PFSK-1 (cell line): ENCODE measurements around the gene MLXIPL.

Experiments
- FOXP2 ChIP-seq: optimal IDR thresholded peaks from 2 replicates; pipeline ENCODE3; 2011; ENCODE audit warnings: borderline replicate concordance, control low read depth, inconsistent platforms; ENCODE audit not compliant: insufficient read depth; ENCODE audit errors: extremely low read length, extremely low read depth
- POLR2AphosphoS5 ChIP-seq: IDR thresholded peaks from 2 replicates; pipeline ENCODE4 v1.6.1; 2012; ENCODE audit warnings: low read depth, mild to moderate bottlenecking, control low read depth, low read length, moderate library complexity
- SIN3A ChIP-seq: IDR thresholded peaks from 2 replicates; pipeline ENCODE4 v1.6.1; 2012; ENCODE audit warnings: mild to moderate bottlenecking, low read length, moderate library complexity, borderline replicate concordance; ENCODE audit not compliant: insufficient read depth
- TAF1 ChIP-seq: IDR thresholded peaks from 2 replicates; pipeline ENCODE4 v1.6.1; 2012; ENCODE audit warnings: low read length, control low read depth, borderline replicate concordance; ENCODE audit not compliant: insufficient read depth
- TF ChIP-seq, protein P1 (sequence below), 2 experiments: IDR thresholded peaks; 2 replicates each; pipeline versions ENCODE4 v1.6.1 to v1.8.0; 2011 to 2012; ENCODE audit warnings: low read depth in 2 of 2, low read length in 2 of 2, control low read depth in 1 of 2, inconsistent platforms in 1 of 2, mild to moderate bottlenecking in 1 of 2, moderate library complexity in 1 of 2; ENCODE audit not compliant: insufficient read depth in 1 of 2

MLXIPL gene

DNA sequence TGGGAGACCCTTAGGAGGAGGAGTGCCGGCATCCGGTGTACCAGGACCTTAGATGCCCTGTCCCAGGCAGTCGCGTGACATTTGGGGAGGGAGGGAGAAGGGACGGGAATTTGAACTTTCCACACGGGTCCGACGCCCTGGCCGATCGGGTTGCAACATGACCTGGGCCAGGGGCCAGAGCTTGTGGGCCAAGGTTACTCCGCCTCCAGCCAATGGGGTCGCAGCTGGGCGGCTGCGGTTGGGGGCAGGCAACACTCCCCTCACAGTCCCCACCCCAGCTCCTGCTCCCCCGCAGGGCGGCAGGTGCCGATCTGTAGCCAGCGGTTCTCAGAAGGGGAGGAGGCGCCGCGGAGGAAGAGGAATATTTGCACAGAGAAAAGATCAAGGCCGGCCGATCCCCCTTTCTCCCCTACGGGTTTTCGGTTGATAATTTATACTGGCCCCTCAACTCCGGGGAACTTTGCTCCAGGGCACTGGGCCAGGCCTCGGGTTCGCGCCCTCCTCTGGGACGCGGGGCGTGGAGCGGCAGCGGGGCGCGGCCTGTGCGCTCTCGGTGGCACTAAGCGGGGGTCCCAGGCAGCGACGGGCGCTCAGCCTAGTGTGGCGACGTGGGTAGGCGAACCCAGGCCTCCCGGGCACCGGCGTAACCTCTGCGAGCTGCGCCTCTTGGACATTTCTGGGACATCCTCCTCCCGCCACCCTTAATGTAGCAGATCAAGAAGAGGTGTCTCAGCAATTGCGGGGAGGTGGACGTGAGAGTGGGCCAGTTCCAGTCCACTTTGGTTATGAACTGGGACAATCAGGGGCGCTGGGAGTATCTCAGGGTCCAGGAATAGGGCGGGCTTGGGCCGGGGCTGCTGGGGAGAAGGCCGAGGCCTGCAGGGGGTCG, 1.2 kb downstream of the MLXIPL start:
- no peak for TF ChIP-seq FOXP2
- no peak for TF ChIP-seq SIN3A
- TF ChIP-seq, protein P1, sequence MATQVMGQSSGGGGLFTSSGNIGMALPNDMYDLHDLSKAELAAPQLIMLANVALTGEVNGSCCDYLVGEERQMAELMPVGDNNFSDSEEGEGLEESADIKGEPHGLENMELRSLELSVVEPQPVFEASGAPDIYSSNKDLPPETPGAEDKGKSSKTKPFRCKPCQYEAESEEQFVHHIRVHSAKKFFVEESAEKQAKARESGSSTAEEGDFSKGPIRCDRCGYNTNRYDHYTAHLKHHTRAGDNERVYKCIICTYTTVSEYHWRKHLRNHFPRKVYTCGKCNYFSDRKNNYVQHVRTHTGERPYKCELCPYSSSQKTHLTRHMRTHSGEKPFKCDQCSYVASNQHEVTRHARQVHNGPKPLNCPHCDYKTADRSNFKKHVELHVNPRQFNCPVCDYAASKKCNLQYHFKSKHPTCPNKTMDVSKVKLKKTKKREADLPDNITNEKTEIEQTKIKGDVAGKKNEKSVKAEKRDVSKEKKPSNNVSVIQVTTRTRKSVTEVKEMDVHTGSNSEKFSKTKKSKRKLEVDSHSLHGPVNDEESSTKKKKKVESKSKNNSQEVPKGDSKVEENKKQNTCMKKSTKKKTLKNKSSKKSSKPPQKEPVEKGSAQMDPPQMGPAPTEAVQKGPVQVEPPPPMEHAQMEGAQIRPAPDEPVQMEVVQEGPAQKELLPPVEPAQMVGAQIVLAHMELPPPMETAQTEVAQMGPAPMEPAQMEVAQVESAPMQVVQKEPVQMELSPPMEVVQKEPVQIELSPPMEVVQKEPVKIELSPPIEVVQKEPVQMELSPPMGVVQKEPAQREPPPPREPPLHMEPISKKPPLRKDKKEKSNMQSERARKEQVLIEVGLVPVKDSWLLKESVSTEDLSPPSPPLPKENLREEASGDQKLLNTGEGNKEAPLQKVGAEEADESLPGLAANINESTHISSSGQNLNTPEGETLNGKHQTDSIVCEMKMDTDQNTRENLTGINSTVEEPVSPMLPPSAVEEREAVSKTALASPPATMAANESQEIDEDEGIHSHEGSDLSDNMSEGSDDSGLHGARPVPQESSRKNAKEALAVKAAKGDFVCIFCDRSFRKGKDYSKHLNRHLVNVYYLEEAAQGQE (IDR thresholded peaks at IDR 0.05; ENCODE audit: insufficient read depth in 1 of 2, low read depth in 2 of 2, low read length in 2 of 2) = no peak
- no peak for TF ChIP-seq POLR2AphosphoS5
- TF ChIP-seq TAF1 = no peak

DNA sequence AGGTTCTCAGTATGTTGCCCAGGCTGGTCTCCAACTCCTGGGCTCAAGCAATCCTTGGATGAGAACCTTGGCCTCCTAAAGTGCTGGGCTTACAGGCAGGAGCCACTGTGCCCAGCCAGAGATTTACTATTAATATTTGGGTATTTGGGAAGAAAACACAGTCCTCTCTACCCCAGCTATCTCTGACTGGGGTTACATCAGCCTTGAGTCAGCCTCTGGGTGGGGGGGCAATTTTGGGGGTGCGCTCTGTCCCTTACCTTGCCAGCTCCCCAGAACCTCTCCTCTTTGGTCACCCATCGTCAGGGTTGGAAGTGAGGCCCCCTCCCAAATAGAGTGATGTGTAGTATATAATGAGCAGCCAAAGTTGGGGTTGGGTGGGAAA, 1.8 kb downstream of the MLXIPL start:
- TF ChIP-seq POLR2AphosphoS5 (no peak), FOXP2 (no peak), SIN3A (no peak), TAF1 (no peak)
- TF ChIP-seq, protein P1 (IDR thresholded peaks at IDR 0.05; ENCODE audit: insufficient read depth in 1 of 2, low read depth in 2 of 2, low read length in 2 of 2) = no peak

DNA sequence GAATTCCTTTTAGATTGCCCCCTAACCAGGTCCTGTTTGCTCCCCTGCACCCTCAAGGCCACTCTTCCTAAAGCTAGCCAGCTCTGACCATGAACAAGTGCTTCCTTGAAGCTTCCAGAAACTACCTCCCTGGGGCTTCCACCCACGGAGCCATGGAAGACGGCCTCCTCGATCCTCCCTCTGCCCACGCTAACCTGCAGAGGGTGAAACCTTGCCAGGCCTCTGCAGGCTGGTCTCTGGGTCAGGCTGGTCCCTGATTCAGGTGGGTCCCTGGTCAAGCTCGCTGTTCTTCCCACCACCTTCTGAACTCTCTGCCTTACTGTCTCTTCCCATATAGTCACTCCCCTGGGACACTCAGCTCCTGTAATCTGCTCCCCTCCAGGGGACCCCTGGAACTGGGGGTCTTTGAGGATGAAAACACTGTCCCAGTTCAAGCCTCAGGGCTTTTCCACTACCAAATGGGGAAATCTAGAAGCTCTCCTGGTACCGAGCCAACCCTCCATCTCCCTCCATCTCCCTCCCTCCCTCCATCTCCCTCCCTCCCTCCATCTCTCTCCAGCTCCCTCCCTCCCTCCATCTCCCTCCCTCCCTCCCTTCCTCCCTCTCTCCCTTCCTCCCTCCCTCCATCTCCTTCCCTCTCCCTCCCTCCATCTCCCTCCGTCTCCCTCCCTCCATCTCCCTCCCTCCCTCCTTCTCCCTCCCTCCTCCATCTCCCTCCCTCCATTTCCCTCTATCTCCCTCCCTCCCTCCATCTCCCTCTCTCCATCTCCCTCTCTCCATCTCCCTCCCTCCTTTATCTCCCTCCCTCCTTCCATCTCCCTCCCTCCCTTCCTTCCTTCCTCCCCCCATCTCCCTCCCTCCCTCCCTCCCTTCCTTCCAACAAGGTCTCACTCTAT, 2.9 kb downstream of the MLXIPL start:
- TF ChIP-seq SIN3A (no peak), POLR2AphosphoS5 (no peak), FOXP2 (no peak), TAF1 (no peak)
- TF ChIP-seq, protein P1 (IDR thresholded peaks at IDR 0.05; ENCODE audit: insufficient read depth in 1 of 2, low read depth in 2 of 2, low read length in 2 of 2) = no peak

DNA sequence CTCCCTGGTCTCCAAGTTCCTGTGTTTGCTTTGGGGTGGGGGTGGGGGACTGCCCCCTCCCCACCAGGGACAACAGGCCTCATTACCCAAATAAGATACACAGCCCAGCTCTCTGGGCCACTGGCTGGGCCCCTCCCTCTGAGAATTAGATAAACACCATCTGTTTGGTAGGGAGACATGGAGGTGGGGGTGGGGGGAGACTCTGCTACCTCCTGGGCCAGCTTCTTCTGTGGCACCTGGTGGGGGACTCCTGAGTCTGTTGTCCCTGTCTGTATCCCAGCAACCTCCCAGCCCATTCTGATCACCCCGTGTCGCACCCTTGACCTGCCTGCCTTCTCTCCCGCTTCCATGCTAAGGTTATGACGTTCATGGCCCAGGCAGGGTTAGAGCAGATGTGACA, 5.8 kb downstream of the MLXIPL start:
- no peak for TF ChIP-seq POLR2AphosphoS5
- TF ChIP-seq SIN3A = no peak
- TF ChIP-seq TAF1 = no peak
- TF ChIP-seq, protein P1 (IDR thresholded peaks at IDR 0.05; ENCODE audit: insufficient read depth in 1 of 2, low read depth in 2 of 2, low read length in 2 of 2) = no peak
- TF ChIP-seq FOXP2 = no peak
